ENCODE measurements around the gene PRKAG2.

Gene PRKAG2

DNA sequence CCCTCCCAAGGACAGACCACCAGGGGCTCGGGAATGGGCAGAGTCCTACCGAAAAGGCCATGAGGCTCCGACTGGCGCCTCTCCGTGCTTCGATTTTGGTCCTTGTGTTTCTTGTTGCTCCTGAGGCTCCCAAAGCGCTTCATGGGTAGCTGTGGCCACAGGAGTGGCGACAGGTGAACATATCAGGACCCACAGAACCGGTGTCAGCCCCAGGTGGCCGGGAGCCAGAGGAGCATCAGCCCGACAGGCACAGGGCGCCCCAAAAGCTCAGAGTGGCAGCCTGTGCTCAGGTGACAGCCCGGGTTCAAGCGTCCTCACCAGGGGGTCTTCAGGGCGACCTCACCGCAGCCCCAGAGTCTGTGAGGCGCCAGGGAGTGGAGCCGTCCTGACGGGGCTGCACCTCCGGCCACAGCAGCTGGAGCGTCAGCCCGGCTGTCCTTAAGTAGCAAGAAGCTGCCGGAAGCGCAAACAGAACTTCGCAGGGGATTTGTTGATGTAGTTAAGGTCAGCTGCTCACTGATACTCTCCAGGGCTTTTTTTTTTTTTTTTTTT lies 141.0 kb downstream of the PRKAG2 start:
- no peak for TF ChIP-seq CTCF (IDR thresholded peaks at IDR 0.05)

- no peak for TF ChIP-seq CTCF (IDR thresholded peaks at IDR 0.05)
These were observed 141.6 kb downstream of the PRKAG2 start for GRCh38 chr7:151735186-151735850.

DNA sequence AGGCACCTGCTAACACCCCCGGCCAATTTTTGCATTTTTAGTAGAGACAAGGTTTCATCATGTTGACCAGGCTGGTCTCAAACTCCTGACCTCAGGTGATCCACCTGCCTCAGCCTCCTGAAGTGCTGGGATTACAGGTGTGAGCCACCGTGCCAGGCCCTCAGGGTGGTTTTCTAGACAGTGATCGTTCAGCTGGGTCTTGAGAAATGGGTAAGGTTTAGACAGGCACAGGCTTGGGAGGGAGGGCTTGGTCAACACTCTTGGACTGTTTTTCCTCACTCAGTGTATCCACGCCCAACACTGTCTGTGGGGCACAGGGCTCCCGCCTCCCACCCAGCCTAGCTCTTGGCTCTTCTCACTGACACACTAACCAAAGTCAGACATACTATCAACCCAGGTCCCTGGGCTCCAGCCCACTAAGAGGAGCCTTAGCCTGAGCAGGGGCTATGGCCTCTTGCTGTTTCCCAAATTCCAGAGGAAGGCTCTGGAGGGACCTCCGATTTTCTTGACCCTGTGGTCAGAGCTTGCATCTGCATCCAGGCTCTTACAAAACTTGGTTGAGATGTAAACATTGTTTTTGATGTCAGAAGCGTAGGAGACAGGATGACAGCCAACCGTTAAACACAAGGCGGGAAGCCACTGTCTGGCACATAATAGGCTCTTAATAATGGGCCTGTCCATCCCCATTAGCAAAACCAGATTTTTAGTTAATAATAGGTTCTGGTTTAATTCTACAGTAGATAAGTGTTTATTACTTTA lies 143.9 kb downstream of the PRKAG2 start:
- no peak for TF ChIP-seq CTCF (IDR thresholded peaks at IDR 0.05)

DNA sequence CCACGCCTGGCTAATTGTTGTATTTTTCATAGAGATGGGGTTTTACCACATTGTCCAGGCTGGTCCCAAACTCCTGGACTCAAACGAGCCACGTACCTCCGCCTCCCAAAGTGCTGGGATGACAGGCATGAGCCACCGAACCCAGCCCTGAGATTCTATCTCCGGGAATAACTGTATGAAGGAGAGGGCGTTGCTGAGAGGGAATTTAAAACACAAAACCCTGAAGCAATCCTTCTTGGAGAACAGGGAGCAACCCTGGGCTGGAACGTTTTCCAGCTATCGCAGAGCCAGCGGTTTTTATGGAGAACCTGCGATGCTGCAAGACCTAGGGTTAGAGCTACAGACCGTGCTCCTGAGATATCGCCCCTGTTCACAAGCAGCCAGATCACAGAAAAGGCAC lies 144.6 kb downstream of the PRKAG2 start:
- TF ChIP-seq CTCF (IDR thresholded peaks at IDR 0.05), result no peak

DNA sequence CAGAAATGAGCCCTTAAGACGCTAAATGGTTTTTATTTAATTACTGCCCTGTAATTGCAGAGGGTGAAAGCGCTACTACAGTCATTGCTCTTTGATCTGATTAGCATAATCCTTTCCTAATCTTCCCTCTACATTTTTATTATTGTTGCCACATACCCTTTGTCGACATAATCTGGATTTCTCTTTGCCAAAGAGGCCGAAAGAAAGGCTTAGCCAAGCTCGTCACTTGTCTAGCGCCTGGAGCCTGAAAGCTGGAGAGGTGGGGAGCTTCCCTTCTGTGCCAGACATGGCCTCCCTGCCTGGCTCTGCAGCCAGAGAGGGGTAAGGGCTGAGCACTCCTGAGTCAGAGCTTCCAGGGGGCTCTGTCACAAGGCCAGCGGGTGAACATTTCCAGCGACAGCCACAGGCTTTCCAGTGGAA lies 145.9 kb downstream of the PRKAG2 start:
- no peak for TF ChIP-seq CTCF (IDR thresholded peaks at IDR 0.05)

GRCh38 chr7:151730591-151730990 lies 146.3 kb downstream of the PRKAG2 start:
- TF ChIP-seq CTCF (IDR thresholded peaks at IDR 0.05), result no peak

GRCh38 chr7:151729521-151729921 lies 147.4 kb downstream of the PRKAG2 start:
- no peak for TF ChIP-seq CTCF (IDR thresholded peaks at IDR 0.05)

Measured in LNCAP (cell line).